ENCODE results near the gene FHIT. TPM values are rescaled to one million over a fixed set of nuclear protein-coding genes. Genes with fewer than 3 reads are reported as not detected.

FHIT gene
- total RNA-seq, 2 experiments from 2014 or later, result 86.0 to 90.6 TPM

GRCh38 chr3:59816312-59816711 lies 1434.9 kb downstream of the FHIT start:
- ChIA-PET POLR2A (no interaction called here), CTCF (no interaction called here)
- DNase-seq (no peak), ATAC-seq (ENCODE audit: poor library complexity) (no peak)
- H3K4me3 ChIP-seq (ENCODE audit: low read length), result no peak overlapping the region
- intact Hi-C loops (cut with DNase I, micrococcal nuclease), result no loop called here
- no peak overlapping the region for H3K27ac ChIP-seq (ENCODE audit: low read depth in 1 of 2, low read length in 2 of 2)
- H3K4me1 ChIP-seq (ENCODE audit: insufficient read depth, low read length), result no peaks in the 10 kb centered on the region
- Mint-ChIP-seq H3K27ac (no peak overlapping the region), H3K36me3 (ENCODE audit: low read depth) (peaks cover 44% of the 10 kb centered on the region), H3K4me3 (no peak overlapping the region), H3K27me3 (no peaks in the 10 kb centered on the region), H3K4me1 (ENCODE audit: low read depth) (peaks cover 19% of the 10 kb centered on the region), H3K9me3 (no peaks in the 10 kb centered on the region)
- TF ChIP-seq, protein P1, sequence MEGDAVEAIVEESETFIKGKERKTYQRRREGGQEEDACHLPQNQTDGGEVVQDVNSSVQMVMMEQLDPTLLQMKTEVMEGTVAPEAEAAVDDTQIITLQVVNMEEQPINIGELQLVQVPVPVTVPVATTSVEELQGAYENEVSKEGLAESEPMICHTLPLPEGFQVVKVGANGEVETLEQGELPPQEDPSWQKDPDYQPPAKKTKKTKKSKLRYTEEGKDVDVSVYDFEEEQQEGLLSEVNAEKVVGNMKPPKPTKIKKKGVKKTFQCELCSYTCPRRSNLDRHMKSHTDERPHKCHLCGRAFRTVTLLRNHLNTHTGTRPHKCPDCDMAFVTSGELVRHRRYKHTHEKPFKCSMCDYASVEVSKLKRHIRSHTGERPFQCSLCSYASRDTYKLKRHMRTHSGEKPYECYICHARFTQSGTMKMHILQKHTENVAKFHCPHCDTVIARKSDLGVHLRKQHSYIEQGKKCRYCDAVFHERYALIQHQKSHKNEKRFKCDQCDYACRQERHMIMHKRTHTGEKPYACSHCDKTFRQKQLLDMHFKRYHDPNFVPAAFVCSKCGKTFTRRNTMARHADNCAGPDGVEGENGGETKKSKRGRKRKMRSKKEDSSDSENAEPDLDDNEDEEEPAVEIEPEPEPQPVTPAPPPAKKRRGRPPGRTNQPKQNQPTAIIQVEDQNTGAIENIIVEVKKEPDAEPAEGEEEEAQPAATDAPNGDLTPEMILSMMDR (IDR thresholded peaks at IDR 0.05), result no peak
- no peaks in the 10 kb centered on the region for H3K9me3 ChIP-seq (ENCODE audit: control insufficient read depth in 1 of 2, insufficient read depth in 1 of 2, low read length in 2 of 2)
- H3K36me3 ChIP-seq (ENCODE audit: insufficient read depth, low read length), result no peaks in the 10 kb centered on the region
- H3K27me3 ChIP-seq (ENCODE audit: control insufficient read depth in 1 of 2, insufficient read depth in 2 of 2, low read length in 2 of 2), result no peaks in the 10 kb centered on the region

- ChIA-PET CTCF (interaction anchor here (1.3 kb wide), 1 partner anchor 55 kb away, joined by 5 read pairs; no protein-coding TSS in a partner anchor), POLR2A (no interaction called here)
- Histone ChIP-seq H3K36me3 (ENCODE audit: insufficient read depth, low read length) (no peaks in the 10 kb centered on the region), H3K4me3 (ENCODE audit: low read length) (no peak overlapping the region), H3K9me3 (ENCODE audit: control insufficient read depth in 1 of 2, insufficient read depth in 1 of 2, low read length in 2 of 2) (no peaks in the 10 kb centered on the region), H3K27ac (ENCODE audit: low read depth in 1 of 2, low read length in 2 of 2) (no peak overlapping the region), H3K27me3 (ENCODE audit: control insufficient read depth in 1 of 2, insufficient read depth in 2 of 2, low read length in 2 of 2) (no peaks in the 10 kb centered on the region), H3K4me1 (ENCODE audit: insufficient read depth, low read length) (no peaks in the 10 kb centered on the region)
- no peak for DNase-seq
- TF ChIP-seq, protein P1 (IDR thresholded peaks at IDR 0.05), result no peak
- ATAC-seq (ENCODE audit: poor library complexity), result no peak
- no peaks in the 10 kb centered on the region for H3K27me3 Mint-ChIP-seq
- H3K27ac Mint-ChIP-seq, result no peak overlapping the region
- H3K9me3 Mint-ChIP-seq, result no peaks in the 10 kb centered on the region
- peaks cover 37% of the 10 kb centered on the region for H3K36me3 Mint-ChIP-seq (ENCODE audit: low read depth)
- no peak overlapping the region for H3K4me3 Mint-ChIP-seq
- H3K4me1 Mint-ChIP-seq (ENCODE audit: low read depth), result peaks cover 28% of the 10 kb centered on the region
- intact Hi-C loops (cut with DNase I, micrococcal nuclease), result loop anchor here in 1 of 2 experiments (5.0 kb wide), 1 partner anchor 241 kb away; no protein-coding TSS in a partner anchor
Observed at GRCh38 chr3:59813148-59813538, 1438.1 kb downstream of the FHIT start.

GRCh38 chr3:59812237-59813147 lies 1438.8 kb downstream of the FHIT start:
- no peak overlapping the region for H3K4me3 Mint-ChIP-seq
- intact Hi-C loops (cut with DNase I, micrococcal nuclease), result loop anchor here in 1 of 2 experiments (5.0 kb wide), 1 partner anchor 240 kb away; no protein-coding TSS in a partner anchor
- DNase-seq (no peak), ATAC-seq (ENCODE audit: poor library complexity) (no peak)
- ChIA-PET POLR2A (no interaction called here), CTCF (no interaction called here)
- no peaks in the 10 kb centered on the region for H3K9me3 Mint-ChIP-seq
- Histone ChIP-seq H3K27me3 (ENCODE audit: control insufficient read depth in 1 of 2, insufficient read depth in 2 of 2, low read length in 2 of 2) (no peaks in the 10 kb centered on the region), H3K4me1 (ENCODE audit: insufficient read depth, low read length) (no peaks in the 10 kb centered on the region), H3K9me3 (ENCODE audit: control insufficient read depth in 1 of 2, insufficient read depth in 1 of 2, low read length in 2 of 2) (no peaks in the 10 kb centered on the region), H3K27ac (ENCODE audit: low read depth in 1 of 2, low read length in 2 of 2) (no peak overlapping the region), H3K36me3 (ENCODE audit: insufficient read depth, low read length) (no peaks in the 10 kb centered on the region), H3K4me3 (ENCODE audit: low read length) (no peak overlapping the region)
- H3K27me3 Mint-ChIP-seq, result no peaks in the 10 kb centered on the region
- TF ChIP-seq, protein P1 (IDR thresholded peaks at IDR 0.05), result no peak
- H3K27ac Mint-ChIP-seq, result no peak overlapping the region
- H3K4me1 Mint-ChIP-seq (ENCODE audit: low read depth), result peaks cover 32% of the 10 kb centered on the region
- peaks cover 34% of the 10 kb centered on the region for H3K36me3 Mint-ChIP-seq (ENCODE audit: low read depth)

Measured in CD4-positive, alpha-beta T cell (primary cell).